Panc1 (cell line): ENCODE measurements around the gene ZNF182.

Experiments
- CTCF ChIP-seq: fragments of 450-650 bp; IDR thresholded peaks from 2 replicates; pipeline ENCODE4 v1.5.1; 2017; ENCODE audit warnings: mild to moderate bottlenecking
- POLR2AphosphoS5 ChIP-seq: IDR thresholded peaks from 2 replicates; pipeline ENCODE4 v1.6.1; 2012; ENCODE audit warnings: mild to moderate bottlenecking, low read depth, low read length, moderate library complexity
- REST ChIP-seq, 2 experiments: IDR thresholded peaks; 2 replicates each; pipeline ENCODE4 v1.6.1; 2011 to 2012; ENCODE audit warnings: low read depth in 2 of 2, control low read depth in 1 of 2, low read length in 1 of 2, mild to moderate bottlenecking in 1 of 2, moderate library complexity in 1 of 2; ENCODE audit not compliant: insufficient read depth in 1 of 2
- SIN3A ChIP-seq: IDR thresholded peaks from 2 replicates; pipeline ENCODE4 v1.6.1; 2012; ENCODE audit warnings: low read depth, mild to moderate bottlenecking, low read length, moderate library complexity, borderline replicate concordance; ENCODE audit not compliant: insufficient read depth
- TCF7L2 ChIP-seq: IDR thresholded peaks from 2 replicates; pipeline ENCODE4 v1.6.1; 2011; ENCODE audit warnings: mild to moderate bottlenecking, low read depth, low read length, inconsistent platforms

DNA sequence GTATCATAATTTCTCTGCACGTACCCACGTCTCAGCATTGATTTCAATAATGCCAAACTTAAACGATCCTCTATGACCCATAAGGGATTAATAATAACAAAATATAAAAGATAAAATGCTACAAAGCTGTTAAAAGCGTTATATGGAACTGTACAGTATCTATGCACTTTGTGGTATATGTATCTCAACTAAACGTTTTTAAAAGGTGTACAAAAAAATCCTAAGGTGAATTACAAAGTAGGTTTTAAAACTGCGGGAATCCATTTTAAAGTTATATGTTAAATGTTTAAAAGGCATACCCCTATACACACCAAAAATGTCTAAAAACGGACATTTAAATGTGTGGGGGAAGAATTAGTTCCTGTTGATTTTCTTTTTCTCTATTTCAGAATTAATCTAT, 860 bp downstream of the ZNF182 start:
- TF ChIP-seq REST (IDR thresholded peaks at IDR 0.05; ENCODE audit: insufficient read depth in 1 of 2, low read depth in 2 of 2, low read length in 1 of 2) (no peak), TCF7L2 (no peak), CTCF (no peak), POLR2AphosphoS5 (no peak), SIN3A (no peak)
